ENCODE data around the gene FMOD. TPM values are rescaled to one million over a fixed set of nuclear protein-coding genes. Genes with fewer than 3 reads are reported as not detected.

Gene FMOD
- polyA plus RNA-seq, 1 donor from 2014 or later, result not detected

DNA sequence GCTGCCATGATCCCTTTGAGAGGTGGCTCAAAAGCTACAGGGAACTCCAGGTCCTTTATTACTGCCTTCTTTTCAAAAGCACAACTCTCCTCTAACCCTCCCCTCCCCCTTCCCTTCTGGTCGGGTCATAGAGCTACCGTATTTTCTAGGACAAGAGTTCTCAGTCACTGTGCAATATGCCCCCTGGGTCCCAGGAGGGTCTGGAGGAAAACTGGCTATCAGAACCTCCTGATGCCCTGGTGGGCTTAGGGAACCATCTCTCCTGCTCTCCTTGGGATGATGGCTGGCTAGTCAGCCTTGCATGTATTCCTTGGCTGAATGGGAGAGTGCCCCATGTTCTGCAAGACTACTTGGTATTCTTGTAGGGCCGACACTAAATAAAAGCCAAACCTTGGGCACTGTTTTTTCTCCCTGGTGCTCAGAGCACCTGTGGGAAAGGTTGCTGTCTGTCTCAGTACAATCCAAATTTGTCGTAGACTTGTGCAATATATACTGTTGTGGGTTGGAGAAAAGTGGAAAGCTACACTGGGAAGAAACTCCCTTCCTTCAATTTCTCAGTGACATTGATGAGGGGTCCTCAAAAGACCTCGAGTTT is 42.5 kb downstream of the FMOD start:
- H3K27ac ChIP-seq (ENCODE audit: low read length), result no peak overlapping the region
- H3K4me2 ChIP-seq (ENCODE audit: low read length), result no peak overlapping the region
- no peaks in the 10 kb centered on the region for H3K27me3 ChIP-seq (ENCODE audit: insufficient read depth, low read depth, low read length)
- H3F3A ChIP-seq (ENCODE audit: insufficient read depth, low read length, poor library complexity, severe bottlenecking), result no peaks in the 10 kb centered on the region
- no peaks in the 10 kb centered on the region for H3K9me3 ChIP-seq (ENCODE audit: low read length)
- no peak for TF ChIP-seq SMC3 (conservative IDR thresholded peaks at IDR 0.05; ENCODE audit: poor library complexity)
- TF ChIP-seq TAF1 (IDR thresholded peaks at IDR 0.05; ENCODE audit: low read depth), result no peak
- no peak for TF ChIP-seq EP300 (conservative IDR thresholded peaks at IDR 0.05; ENCODE audit: poor library complexity, severe bottlenecking)
- TF ChIP-seq, protein P1, sequence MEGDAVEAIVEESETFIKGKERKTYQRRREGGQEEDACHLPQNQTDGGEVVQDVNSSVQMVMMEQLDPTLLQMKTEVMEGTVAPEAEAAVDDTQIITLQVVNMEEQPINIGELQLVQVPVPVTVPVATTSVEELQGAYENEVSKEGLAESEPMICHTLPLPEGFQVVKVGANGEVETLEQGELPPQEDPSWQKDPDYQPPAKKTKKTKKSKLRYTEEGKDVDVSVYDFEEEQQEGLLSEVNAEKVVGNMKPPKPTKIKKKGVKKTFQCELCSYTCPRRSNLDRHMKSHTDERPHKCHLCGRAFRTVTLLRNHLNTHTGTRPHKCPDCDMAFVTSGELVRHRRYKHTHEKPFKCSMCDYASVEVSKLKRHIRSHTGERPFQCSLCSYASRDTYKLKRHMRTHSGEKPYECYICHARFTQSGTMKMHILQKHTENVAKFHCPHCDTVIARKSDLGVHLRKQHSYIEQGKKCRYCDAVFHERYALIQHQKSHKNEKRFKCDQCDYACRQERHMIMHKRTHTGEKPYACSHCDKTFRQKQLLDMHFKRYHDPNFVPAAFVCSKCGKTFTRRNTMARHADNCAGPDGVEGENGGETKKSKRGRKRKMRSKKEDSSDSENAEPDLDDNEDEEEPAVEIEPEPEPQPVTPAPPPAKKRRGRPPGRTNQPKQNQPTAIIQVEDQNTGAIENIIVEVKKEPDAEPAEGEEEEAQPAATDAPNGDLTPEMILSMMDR (IDR thresholded peaks at IDR 0.05; ENCODE audit: poor library complexity, severe bottlenecking), result no peak
- TF ChIP-seq POLR2AphosphoS5 (IDR thresholded peaks at IDR 0.05), result no peak
- TF ChIP-seq RAD21 (conservative IDR thresholded peaks at IDR 0.05), result no peak
- H2AFZ ChIP-seq (ENCODE audit: low read depth, low read length), result no peak overlapping the region
- H3K79me2 ChIP-seq (replicated peaks; ENCODE audit: insufficient read depth, low read length), result peaks cover 20% of the 10 kb centered on the region
- no peaks in the 10 kb centered on the region for H3K36me3 ChIP-seq (ENCODE audit: insufficient read depth, low read length)
- no peak overlapping the region for H3K9ac ChIP-seq (ENCODE audit: low read length)
- H3K4me3 ChIP-seq (ENCODE audit: low read length), result peak overlapping the region; percentile 26
- H3K9me2 ChIP-seq (ENCODE audit: insufficient read depth, low read length), result no peaks in the 10 kb centered on the region
- H4K20me1 ChIP-seq (ENCODE audit: insufficient read depth), result no peaks in the 10 kb centered on the region

DNA sequence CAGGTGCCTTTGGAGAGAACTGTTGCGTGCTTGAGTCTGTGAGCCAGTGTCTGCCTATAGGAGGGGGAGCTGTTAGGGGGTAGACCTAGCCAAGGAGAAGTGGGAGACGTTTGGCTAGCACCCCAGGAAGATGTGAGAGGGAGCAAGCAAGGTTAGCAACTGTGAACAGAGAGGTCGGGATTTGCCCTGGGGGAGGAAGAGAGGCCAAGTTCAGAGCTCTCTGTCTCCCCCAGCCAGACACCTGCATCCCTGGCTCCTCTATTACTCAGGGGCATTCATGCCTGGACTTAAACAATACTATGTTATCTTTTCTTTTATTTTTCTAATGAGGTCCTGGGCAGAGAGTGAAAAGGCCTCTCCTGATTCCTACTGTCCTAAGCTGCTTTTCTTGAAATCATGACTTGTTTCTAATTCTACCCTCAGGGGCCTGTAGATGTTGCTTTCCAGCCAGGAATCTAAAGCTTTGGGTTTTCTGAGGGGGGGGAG is 43.2 kb downstream of the FMOD start:
- Histone ChIP-seq H3K4me3 (ENCODE audit: low read length) (peak overlapping the region; percentile 26), H3K9me2 (ENCODE audit: insufficient read depth, low read length) (no peaks in the 10 kb centered on the region), H2AFZ (ENCODE audit: low read depth, low read length) (no peak overlapping the region), H3K9me3 (ENCODE audit: low read length) (no peaks in the 10 kb centered on the region), H3K9ac (ENCODE audit: low read length) (no peak overlapping the region), H3K27ac (ENCODE audit: low read length) (no peak overlapping the region), H3K27me3 (ENCODE audit: insufficient read depth, low read depth, low read length) (no peaks in the 10 kb centered on the region), H3F3A (ENCODE audit: insufficient read depth, low read length, poor library complexity, severe bottlenecking) (no peaks in the 10 kb centered on the region), H4K20me1 (ENCODE audit: insufficient read depth) (no peaks in the 10 kb centered on the region), H3K79me2 (replicated peaks; ENCODE audit: insufficient read depth, low read length) (peaks cover 20% of the 10 kb centered on the region), H3K36me3 (ENCODE audit: insufficient read depth, low read length) (no peaks in the 10 kb centered on the region), H3K4me2 (ENCODE audit: low read length) (no peak overlapping the region)
- TF ChIP-seq TAF1 (IDR thresholded peaks at IDR 0.05; ENCODE audit: low read depth) (no peak), EZH2 (IDR thresholded peaks at IDR 0.05; ENCODE audit: borderline replicate concordance, insufficient read depth, low read length, poor library complexity, severe bottlenecking) (no peak), EP300 (conservative IDR thresholded peaks at IDR 0.05; ENCODE audit: poor library complexity, severe bottlenecking) (no peak), MXI1 (conservative IDR thresholded peaks at IDR 0.05; ENCODE audit: poor library complexity, severe bottlenecking) (no peak), RAD21 (conservative IDR thresholded peaks at IDR 0.05) (no peak), SMC3 (conservative IDR thresholded peaks at IDR 0.05; ENCODE audit: poor library complexity) (no peak), POLR2AphosphoS5 (IDR thresholded peaks at IDR 0.05) (no peak)
- TF ChIP-seq, protein P1 (IDR thresholded peaks at IDR 0.05; ENCODE audit: poor library complexity, severe bottlenecking), result no peak
- TF ChIP-seq, protein P2, sequence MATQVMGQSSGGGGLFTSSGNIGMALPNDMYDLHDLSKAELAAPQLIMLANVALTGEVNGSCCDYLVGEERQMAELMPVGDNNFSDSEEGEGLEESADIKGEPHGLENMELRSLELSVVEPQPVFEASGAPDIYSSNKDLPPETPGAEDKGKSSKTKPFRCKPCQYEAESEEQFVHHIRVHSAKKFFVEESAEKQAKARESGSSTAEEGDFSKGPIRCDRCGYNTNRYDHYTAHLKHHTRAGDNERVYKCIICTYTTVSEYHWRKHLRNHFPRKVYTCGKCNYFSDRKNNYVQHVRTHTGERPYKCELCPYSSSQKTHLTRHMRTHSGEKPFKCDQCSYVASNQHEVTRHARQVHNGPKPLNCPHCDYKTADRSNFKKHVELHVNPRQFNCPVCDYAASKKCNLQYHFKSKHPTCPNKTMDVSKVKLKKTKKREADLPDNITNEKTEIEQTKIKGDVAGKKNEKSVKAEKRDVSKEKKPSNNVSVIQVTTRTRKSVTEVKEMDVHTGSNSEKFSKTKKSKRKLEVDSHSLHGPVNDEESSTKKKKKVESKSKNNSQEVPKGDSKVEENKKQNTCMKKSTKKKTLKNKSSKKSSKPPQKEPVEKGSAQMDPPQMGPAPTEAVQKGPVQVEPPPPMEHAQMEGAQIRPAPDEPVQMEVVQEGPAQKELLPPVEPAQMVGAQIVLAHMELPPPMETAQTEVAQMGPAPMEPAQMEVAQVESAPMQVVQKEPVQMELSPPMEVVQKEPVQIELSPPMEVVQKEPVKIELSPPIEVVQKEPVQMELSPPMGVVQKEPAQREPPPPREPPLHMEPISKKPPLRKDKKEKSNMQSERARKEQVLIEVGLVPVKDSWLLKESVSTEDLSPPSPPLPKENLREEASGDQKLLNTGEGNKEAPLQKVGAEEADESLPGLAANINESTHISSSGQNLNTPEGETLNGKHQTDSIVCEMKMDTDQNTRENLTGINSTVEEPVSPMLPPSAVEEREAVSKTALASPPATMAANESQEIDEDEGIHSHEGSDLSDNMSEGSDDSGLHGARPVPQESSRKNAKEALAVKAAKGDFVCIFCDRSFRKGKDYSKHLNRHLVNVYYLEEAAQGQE (IDR thresholded peaks at IDR 0.05; ENCODE audit: borderline replicate concordance), result no peak
